A549 (cell line): Measurements from ENCODE around the gene RPTOR. TPM values are rescaled to one million over a fixed set of nuclear protein-coding genes. Genes with fewer than 3 reads are reported as not detected.

ENCODE experiments used
- ATAC-seq, 2 experiments: fragments of 200-7000 bp in 1 of 2; fragments of >200 bp in 1 of 2; cut with Nextera tagmentation in 1 of 2; cut with Tn5 transposase in 1 of 2; 3 replicates each; pipeline versions ENCODE4 v1.8.0 to v1.9.1; 2018 to 2020; ENCODE audit warnings: mild to moderate bottlenecking in 1 of 2, moderate library complexity in 1 of 2
- CTCF ChIA-PET: fragments of 300-600 bp; sonication (Branson Sonifier 250); formaldehyde crosslinking; extraction: SDS; loops from one replicate; lab custom pipeline; 2021; ENCODE audit warnings: antibody characterized with exemption, inconsistent platforms; lab: Yijun Ruan, JAX
- POLR2A ChIA-PET: fragments of 350-600 bp; formaldehyde crosslinking; extraction: SDS; loops from one replicate; lab custom pipeline; 2021; ENCODE audit warnings: antibody characterized with exemption, inconsistent platforms; lab: Yijun Ruan, JAX
- DNase-seq, 2 experiments: peaks; one replicate each; pipeline versions ENCODE4 v3.0.0 to v3.0.0-alpha.2; 2011 to 2016; ENCODE audit warnings: low read depth in 1 of 2, low spot score in 1 of 2
- FAIRE-seq: peaks from 2 replicates; lab custom pipeline; 2011; peaks lifted over from hg19 to GRCh38; lab: Jason Lieb, UNC
- H3K27ac ChIP-seq, 2 experiments: fragments of >200 bp; sonication (Bioruptor Twin); formaldehyde crosslinking; 3 replicates each; pipeline ENCODE4 v1.5.1; 2016 to 2017
- H3K4me1 ChIP-seq: fragments of >200 bp; sonication (Bioruptor Twin); formaldehyde crosslinking; 3 replicates; pipeline ENCODE4 v1.6.1; 2016
- H3K4me2 ChIP-seq: fragments of >200 bp; sonication (Bioruptor Twin); formaldehyde crosslinking; 3 replicates; pipeline ENCODE4 v1.6.1; 2016
- H3K4me3 ChIP-seq: fragments of >200 bp; sonication (Bioruptor Twin); formaldehyde crosslinking; 3 replicates; pipeline ENCODE4 v1.5.1; 2016
- H3K9me3 ChIP-seq: fragments of >200 bp; sonication (Bioruptor Twin); formaldehyde crosslinking; 3 replicates; pipeline ENCODE4 v1.6.1; 2016
- ATOH8 ChIP-seq: fragments of 250-450 bp; sonication (Bioruptor Pico); IDR thresholded peaks from 2 replicates; pipeline ENCODE4 v1.5.0; 2020; ENCODE audit warnings: low read depth, mild to moderate bottlenecking, moderate library complexity
- BCL3 ChIP-seq: fragments of >200 bp; sonication (Bioruptor Twin); formaldehyde crosslinking; IDR thresholded peaks from 3 replicates; pipeline ENCODE4 v1.6.1; 2016
- EHF ChIP-seq: fragments of 250-450 bp; sonication (Bioruptor Pico); IDR thresholded peaks from 2 replicates; pipeline ENCODE4 v1.5.0; 2020; ENCODE audit warnings: mild to moderate bottlenecking
- ELK1 ChIP-seq: fragments of 150-350 bp; IDR thresholded peaks from 2 replicates; pipeline ENCODE4 v1.6.1; 2014; ENCODE audit warnings: low read depth, mild to moderate bottlenecking, low read length
- FOXS1 ChIP-seq: fragments of 250-450 bp; sonication (Bioruptor Pico); IDR thresholded peaks from 2 replicates; pipeline ENCODE4 v1.5.0; 2020; ENCODE audit warnings: mild to moderate bottlenecking, moderate library complexity
- GATA3 ChIP-seq: IDR thresholded peaks from 2 replicates; pipeline ENCODE4 v1.6.1; 2012; ENCODE audit warnings: borderline replicate concordance
- HES2 ChIP-seq: fragments of >200 bp; sonication (Bioruptor Twin); formaldehyde crosslinking; IDR thresholded peaks from 2 replicates; pipeline ENCODE4 v1.6.1; 2016
- HEYL ChIP-seq: fragments of 250-450 bp; sonication (Bioruptor Pico); IDR thresholded peaks from 2 replicates; pipeline ENCODE4 v1.8.0; 2021; ENCODE audit warnings: mild to moderate bottlenecking, moderate library complexity
- JUN ChIP-seq, 2 experiments: fragments of >200 bp; sonication (Bioruptor Twin); formaldehyde crosslinking; IDR thresholded peaks; 2 replicates in 1 of 2; 3 replicates in 1 of 2; pipeline ENCODE4 v1.6.1; 2016 to 2017
- MAX ChIP-seq: IDR thresholded peaks from 2 replicates; pipeline ENCODE4 v1.6.1; 2012
- MYC ChIP-seq: IDR thresholded peaks from 2 replicates; pipeline ENCODE4 v1.6.1; 2012; ENCODE audit warnings: mild to moderate bottlenecking, inconsistent platforms, low read length, improper control_type of control experiment, borderline replicate concordance
- NR3C1 ChIP-seq: fragments of >200 bp; sonication (Bioruptor Twin); formaldehyde crosslinking; IDR thresholded peaks from 3 replicates; pipeline ENCODE4 v1.6.1; 2017
- PHF8 ChIP-seq: fragments of 200-600 bp; sonication (generic); IDR thresholded peaks from 2 replicates; pipeline ENCODE4 v1.6.1; 2016; ENCODE audit warnings: low read depth, mild to moderate bottlenecking, antibody characterized with exemption, moderate library complexity, borderline replicate concordance
- RARB ChIP-seq: fragments of 250-450 bp; sonication (Bioruptor Pico); IDR thresholded peaks from 2 replicates; pipeline ENCODE4 v1.8.0; 2021; ENCODE audit warnings: mild to moderate bottlenecking, moderate library complexity
- RCOR1 ChIP-seq: fragments of 150-350 bp; IDR thresholded peaks from 2 replicates; pipeline ENCODE4 v1.6.1; 2014; ENCODE audit warnings: antibody characterized with exemption, low read length, low read depth
- RNF2 ChIP-seq: fragments of 200-600 bp; sonication (generic); IDR thresholded peaks from 2 replicates; pipeline ENCODE4 v1.6.1; 2016; ENCODE audit warnings: low read depth, mild to moderate bottlenecking, antibody characterized with exemption, moderate library complexity, borderline replicate concordance
- SMC3 ChIP-seq: fragments of >200 bp; sonication (Bioruptor Twin); formaldehyde crosslinking; IDR thresholded peaks from 3 replicates; pipeline ENCODE4 v1.6.1; 2018; ENCODE audit warnings: inconsistent platforms
- SREBF2 ChIP-seq: fragments of 450-650 bp; IDR thresholded peaks from 2 replicates; pipeline ENCODE4 v1.6.1; 2014; ENCODE audit warnings: mild to moderate bottlenecking, moderate library complexity
- ZFP36 ChIP-seq: fragments of 450-650 bp; IDR thresholded peaks from 2 replicates; pipeline ENCODE4 v1.6.1; 2014; ENCODE audit warnings: borderline replicate concordance; ENCODE audit not compliant: partially characterized antibody
- ZNF302 ChIP-seq: fragments of 250-450 bp; sonication (Bioruptor Pico); IDR thresholded peaks from 2 replicates; pipeline ENCODE4 v1.9.0; 2021; ENCODE audit warnings: inconsistent platforms, mild to moderate bottlenecking, moderate library complexity
- WGBS: methylation state at CpG from one replicate; pipeline ENCODE4 v1.1.6; 2017; ENCODE audit errors: missing lambda C conversion rate; 5-methylcytosine and 5-hydroxymethylcytosine counted together
- polyA plus RNA-seq, 4 experiments: library from polyadenylated mRNA; depleted of rRNA in 3 of 4; stranded (reverse); fragments of >200 nt; fragmentation: RNase III in 1 of 4; extraction: RNeasy Plus Mini Kit Qiagen cat#74134 plus additional on column Dnase treatment in 1 of 4; gene quantifications; 2 replicates in 3 of 4; 3 replicates in 1 of 4; pipeline ENCODE4 v1.2.3, GENCODE V29; 2011 to 2017

RPTOR gene
- polyA plus RNA-seq, 2 of the 4 experiments (the other 2 are of a cell fraction), result 10.8 to 27.1 TPM

- no peak for TF ChIP-seq MYC
- TF ChIP-seq MAX, result no peak
Measured at GRCh38 chr17:80565343-80566053, 20.9 kb downstream of the RPTOR start (continued).

GRCh38 chr17:80566054-80566400, 21.4 kb downstream of the RPTOR start:
- WGBS, result 92% methylated on average over 5 of the region's 5 CpGs

GRCh38 chr17:80568246-80568645, 23.6 kb downstream of the RPTOR start:
- no peak overlapping the region for H3K4me2 ChIP-seq
- H3K27ac ChIP-seq, result no peak overlapping the region
- ChIA-PET CTCF (interaction anchor here (1.7 kb wide), 1 partner anchor 95 kb away, joined by 4 read pairs; no protein-coding TSS in a partner anchor), POLR2A (no interaction called here)
- DNase-seq, result no peak
- H3K4me1 ChIP-seq, result no peaks in the 10 kb centered on the region
- ATAC-seq, result no peak
- no peak overlapping the region for H3K4me3 ChIP-seq
- peak; percentile 13 for FAIRE-seq
- H3K9me3 ChIP-seq, result peaks cover 5% of the 10 kb centered on the region; the same call in 1 of the 3 replicates
- TF ChIP-seq ZFP36 (no peak), PHF8 (no peak), JUN (IDR thresholded peaks at IDR 0.05) (no peak), BCL3 (no peak), ATOH8 (no peak), ZNF302 (CRISPR knock-in tag) (no peak), HES2 (no peak), RNF2 (no peak), GATA3 (no peak), NR3C1 (no peak)

More at GRCh38 chr17:80566054-80566400, 21.4 kb downstream of the RPTOR start:
- CTCF ChIA-PET, result interaction anchor here (0.6 to 2.7 kb wide), 11 partner anchors 9 to 97 kb away, joined by 3 to 17 read pairs (median 3); no protein-coding TSS in a partner anchor
- ATAC-seq (0 out of 6 replicates have a peak, but pooled peaks of 1 of the 2 experiments have one; percentile 20), DNase-seq (no peak), FAIRE-seq (no peak)
- Histone ChIP-seq H3K4me2 (no peak overlapping the region), H3K27ac (no peak overlapping the region), H3K4me1 (no peaks in the 10 kb centered on the region), H3K4me3 (no peak overlapping the region), H3K9me3 (no peaks in the 10 kb centered on the region)
- no peak for TF ChIP-seq RCOR1
- no peak for TF ChIP-seq EHF (CRISPR knock-in tag)
- no peak for TF ChIP-seq SREBF2
- TF ChIP-seq SMC3, result no peak
- no peak for TF ChIP-seq FOXS1 (CRISPR knock-in tag)
- no peak for TF ChIP-seq RARB (CRISPR knock-in tag)
- POLR2A ChIA-PET, result no interaction called here

GRCh38 chr17:80569924-80570323, 25.3 kb downstream of the RPTOR start:
- POLR2A ChIA-PET, result no interaction called here
- no peak for DNase-seq
- Histone ChIP-seq H3K9me3 (peaks cover 5% of the 10 kb centered on the region; the same call in 1 of the 3 replicates), H3K4me1 (no peaks in the 10 kb centered on the region), H3K27ac (no peak overlapping the region), H3K4me2 (no peak overlapping the region), H3K4me3 (no peak overlapping the region)
- WGBS, result 72% methylated on average over 9 of the region's 9 CpGs
- CTCF ChIA-PET, result interaction anchor here (0.8 to 2.2 kb wide), 6 partner anchors 65 to 143 kb away, joined by 3 to 10 read pairs (median 3); no protein-coding TSS in a partner anchor
- TF ChIP-seq ELK1 (no peak), HEYL (no peak)
- ATAC-seq, result no peak
- FAIRE-seq, result no peak
